Activated CD8-positive, alpha-beta T cell treated with anti-CD3 and anti-CD28 coated beads for 36 hours (primary cell): ENCODE measurements around the gene AP2M1. TPM values are rescaled to one million over a fixed set of nuclear protein-coding genes. Genes with fewer than 3 reads are reported as not detected.
A peak's percentile ranks its signal among the peaks of the same experiment; 100 is the strongest.
"Not testable (repeated sequence)": the region's sequence is repeated elsewhere in the genome, so short reads cannot be mapped to it uniquely, and the experiment has no call there.

Experiments used
- ATAC-seq: fragments of 200-7000 bp; cut with Tn5 transposase; one replicate; pipeline ENCODE4 v1.10.0; 2021; ENCODE audit warnings: mild to moderate bottlenecking, moderate library complexity
- CTCF ChIA-PET: fragments of 350-600 bp; sonication (Branson Sonifier 250); formaldehyde crosslinking; loops from one replicate; lab custom pipeline; 2021; ENCODE audit warnings: antibody characterized with exemption; lab: Charles Lee
- POLR2A ChIA-PET: fragments of 350-600 bp; sonication (Branson Sonifier 250); formaldehyde crosslinking; loops from one replicate; lab custom pipeline; 2021; ENCODE audit warnings: antibody characterized with exemption; lab: Charles Lee
- DNase-seq: peaks from one replicate; pipeline ENCODE4 v3.0.0-alpha.2; 2020
- H3K27ac Mint-ChIP-seq: one replicate; pipeline ENCODE4 v1.8.0; 2021; ENCODE audit warnings: mild to moderate bottlenecking, mixed read lengths
- H3K27me3 Mint-ChIP-seq: one replicate; pipeline ENCODE4 v1.8.0; 2021; ENCODE audit warnings: mixed read lengths
- H3K36me3 Mint-ChIP-seq: one replicate; pipeline ENCODE4 v1.8.0; 2021; ENCODE audit warnings: low read depth, mixed read lengths
- H3K4me1 Mint-ChIP-seq: one replicate; pipeline ENCODE4 v1.8.0; 2021; ENCODE audit warnings: low read depth, mixed read lengths
- H3K4me3 Mint-ChIP-seq: one replicate; pipeline ENCODE4 v1.8.0; 2021; ENCODE audit warnings: mild to moderate bottlenecking, moderate library complexity, mixed read lengths
- H3K9me3 Mint-ChIP-seq: one replicate; pipeline ENCODE4 v1.8.0; 2021; ENCODE audit warnings: mixed read lengths
- intact Hi-C: fragments of 100-400 bp; cut with micrococcal nuclease; formaldehyde crosslinking; loops from one replicate; pipeline ENCODE4 v1.10.0; 2022
- total RNA-seq, 2 experiments: library from RNA; stranded (reverse); gene quantifications; one replicate each; pipeline ENCODE4 v1.2.3, GENCODE V29; 2021
- TF ChIP-seq, protein P1 (sequence below): fragments of 200-600 bp; IDR thresholded peaks from one replicate; pipeline ENCODE4 v1.8.0; 2022; ENCODE audit warnings: antibody characterized with exemption, mild to moderate bottlenecking

Gene AP2M1
- total RNA-seq, 2 experiments from 2014 or later = 211 to 223 TPM

DNA sequence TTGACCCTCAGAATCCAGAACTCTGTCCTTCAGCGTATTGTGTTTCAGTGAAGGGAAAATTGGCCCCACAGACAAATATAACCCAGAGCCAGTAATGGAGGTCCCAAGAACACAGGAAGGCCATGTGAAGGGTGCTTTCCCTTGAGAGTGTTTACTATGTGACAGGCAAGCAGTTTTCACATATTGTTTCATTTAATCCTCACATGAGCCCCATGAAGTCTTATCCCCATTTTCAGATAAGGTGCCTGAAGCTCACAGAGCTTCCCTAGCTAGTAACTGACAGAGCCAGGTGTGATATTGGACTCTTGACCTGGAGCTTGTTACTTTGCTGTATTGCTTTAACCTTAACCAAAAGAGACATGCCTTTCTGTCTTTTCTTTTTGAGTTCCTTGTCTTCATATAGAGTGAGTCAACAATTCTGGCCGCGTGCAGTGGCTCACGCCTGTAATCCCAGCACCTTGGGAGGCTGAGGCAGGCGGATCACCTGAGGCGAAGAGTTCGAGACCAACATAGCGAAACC, 28.8 kb upstream of the AP2M1 start:
- H3K4me3 Mint-ChIP-seq = no peak overlapping the region
- H3K27ac Mint-ChIP-seq = no peak overlapping the region
- DNase-seq (no peak), ATAC-seq (no peak)
- H3K9me3 Mint-ChIP-seq = no peaks in the 10 kb centered on the region
- TF ChIP-seq, protein P1, sequence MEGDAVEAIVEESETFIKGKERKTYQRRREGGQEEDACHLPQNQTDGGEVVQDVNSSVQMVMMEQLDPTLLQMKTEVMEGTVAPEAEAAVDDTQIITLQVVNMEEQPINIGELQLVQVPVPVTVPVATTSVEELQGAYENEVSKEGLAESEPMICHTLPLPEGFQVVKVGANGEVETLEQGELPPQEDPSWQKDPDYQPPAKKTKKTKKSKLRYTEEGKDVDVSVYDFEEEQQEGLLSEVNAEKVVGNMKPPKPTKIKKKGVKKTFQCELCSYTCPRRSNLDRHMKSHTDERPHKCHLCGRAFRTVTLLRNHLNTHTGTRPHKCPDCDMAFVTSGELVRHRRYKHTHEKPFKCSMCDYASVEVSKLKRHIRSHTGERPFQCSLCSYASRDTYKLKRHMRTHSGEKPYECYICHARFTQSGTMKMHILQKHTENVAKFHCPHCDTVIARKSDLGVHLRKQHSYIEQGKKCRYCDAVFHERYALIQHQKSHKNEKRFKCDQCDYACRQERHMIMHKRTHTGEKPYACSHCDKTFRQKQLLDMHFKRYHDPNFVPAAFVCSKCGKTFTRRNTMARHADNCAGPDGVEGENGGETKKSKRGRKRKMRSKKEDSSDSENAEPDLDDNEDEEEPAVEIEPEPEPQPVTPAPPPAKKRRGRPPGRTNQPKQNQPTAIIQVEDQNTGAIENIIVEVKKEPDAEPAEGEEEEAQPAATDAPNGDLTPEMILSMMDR = no peak
- no peaks in the 10 kb centered on the region for H3K27me3 Mint-ChIP-seq
- POLR2A ChIA-PET = interaction anchor here (1.1 to 4.2 kb wide), 4 partner anchors 9 to 43 kb away, joined by 3 to 40 read pairs (median 7); partner anchors contain the start of genes DVL3 and EIF2B5
- no peaks in the 10 kb centered on the region for H3K4me1 Mint-ChIP-seq
- peaks cover 31% of the 10 kb centered on the region for H3K36me3 Mint-ChIP-seq
- intact Hi-C loops = no loop called here
- CTCF ChIA-PET = interaction anchor here (1.1 to 2.2 kb wide), 7 partner anchors 9 to 143 kb away, joined by 3 to 12 read pairs (median 6); partner anchors contain the start of genes DVL3 and EEF1AKMT4

- H3K27me3 Mint-ChIP-seq = no peaks in the 10 kb centered on the region
- intact Hi-C loops = no loop called here
- ATAC-seq = no peak
- TF ChIP-seq, protein P1 = no peak
- POLR2A ChIA-PET = interaction anchor here (0.7 to 2.3 kb wide), 2 partner anchors 8 to 12 kb away, joined by 3 to 8 read pairs; partner anchors contain the start of gene EIF2B5
- peaks cover 10% of the 10 kb centered on the region for H3K36me3 Mint-ChIP-seq
- H3K9me3 Mint-ChIP-seq = no peaks in the 10 kb centered on the region
- no peaks in the 10 kb centered on the region for H3K4me1 Mint-ChIP-seq
- CTCF ChIA-PET = interaction anchor here (0.9 kb wide), 1 partner anchor 13 kb away, joined by 3 read pairs; the partner anchor contains the start of gene EIF2B5
- H3K27ac Mint-ChIP-seq = no peak overlapping the region
- no peak overlapping the region for H3K4me3 Mint-ChIP-seq
- no peak for DNase-seq
Measured at GRCh38 chr3:184148076-184148475, 26.6 kb upstream of the AP2M1 start.

DNA sequence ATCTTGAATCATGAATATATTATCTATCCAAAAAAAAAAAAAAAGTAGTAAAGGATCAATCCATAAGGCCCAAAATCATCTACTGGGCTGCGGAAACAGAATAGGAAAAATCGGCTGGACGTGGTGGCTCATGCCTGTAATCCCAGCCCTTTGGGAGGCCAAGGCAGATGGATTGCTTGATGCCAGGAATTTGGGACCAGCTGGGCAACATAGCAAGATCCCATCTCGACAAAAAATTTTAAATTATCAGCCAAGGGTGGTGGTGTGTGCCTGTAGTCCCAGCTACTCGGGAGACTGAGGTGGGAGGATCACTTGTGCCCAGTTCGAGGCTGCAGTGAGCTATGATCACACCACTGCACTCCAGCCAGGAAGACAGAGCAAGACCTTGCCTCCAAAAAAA, 25.5 kb upstream of the AP2M1 start:
- no peak overlapping the region for H3K27ac Mint-ChIP-seq
- H3K27me3 Mint-ChIP-seq = no peaks in the 10 kb centered on the region
- CTCF ChIA-PET = interaction anchor here (1.2 kb wide), 1 partner anchor 101 kb away, joined by 3 read pairs; the partner anchor contains the start of gene EEF1AKMT4
- POLR2A ChIA-PET = interaction anchor here (2.3 kb wide), 1 partner anchor 13 kb away, joined by 8 read pairs; the partner anchor contains the start of gene EIF2B5
- peaks cover 10% of the 10 kb centered on the region for H3K36me3 Mint-ChIP-seq
- ATAC-seq (no peak), DNase-seq (no peak)
- TF ChIP-seq, protein P1 = no peak
- no peaks in the 10 kb centered on the region for H3K4me1 Mint-ChIP-seq
- intact Hi-C loops = no loop called here
- no peaks in the 10 kb centered on the region for H3K9me3 Mint-ChIP-seq
- H3K4me3 Mint-ChIP-seq = no peak overlapping the region

DNA sequence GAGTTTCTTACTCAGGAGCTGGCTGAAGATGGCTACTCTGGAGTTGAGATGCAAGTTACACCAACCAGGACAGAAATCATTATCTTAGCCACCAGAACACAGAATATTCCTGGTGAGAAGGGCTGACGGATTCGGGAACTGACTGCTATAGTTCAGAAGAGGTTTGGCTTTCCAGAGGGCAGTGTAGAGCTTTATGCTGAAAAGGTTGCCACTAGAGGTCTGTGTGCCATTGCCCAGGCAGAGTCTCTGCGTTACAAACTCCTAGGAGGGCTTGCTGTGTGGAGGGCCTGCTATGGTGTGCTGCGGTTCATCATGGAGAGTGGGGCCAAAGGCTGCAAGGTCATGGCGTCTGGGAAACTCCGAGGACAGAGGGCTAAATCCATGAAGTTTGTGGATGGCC, 24.9 kb upstream of the AP2M1 start:
- H3K36me3 Mint-ChIP-seq, intact Hi-C loops, ATAC-seq, H3K27ac Mint-ChIP-seq, H3K9me3 Mint-ChIP-seq, H3K4me3 Mint-ChIP-seq, H3K27me3 Mint-ChIP-seq, H3K4me1 Mint-ChIP-seq, DNase-seq: not testable (repeated sequence)
- CTCF ChIA-PET = interaction anchor here (1.2 kb wide), 1 partner anchor 100 kb away, joined by 3 read pairs; the partner anchor contains the start of gene EEF1AKMT4
- POLR2A ChIA-PET = interaction anchor here (2.3 kb wide), 1 partner anchor 14 kb away, joined by 8 read pairs; the partner anchor contains the start of gene EIF2B5

DNA sequence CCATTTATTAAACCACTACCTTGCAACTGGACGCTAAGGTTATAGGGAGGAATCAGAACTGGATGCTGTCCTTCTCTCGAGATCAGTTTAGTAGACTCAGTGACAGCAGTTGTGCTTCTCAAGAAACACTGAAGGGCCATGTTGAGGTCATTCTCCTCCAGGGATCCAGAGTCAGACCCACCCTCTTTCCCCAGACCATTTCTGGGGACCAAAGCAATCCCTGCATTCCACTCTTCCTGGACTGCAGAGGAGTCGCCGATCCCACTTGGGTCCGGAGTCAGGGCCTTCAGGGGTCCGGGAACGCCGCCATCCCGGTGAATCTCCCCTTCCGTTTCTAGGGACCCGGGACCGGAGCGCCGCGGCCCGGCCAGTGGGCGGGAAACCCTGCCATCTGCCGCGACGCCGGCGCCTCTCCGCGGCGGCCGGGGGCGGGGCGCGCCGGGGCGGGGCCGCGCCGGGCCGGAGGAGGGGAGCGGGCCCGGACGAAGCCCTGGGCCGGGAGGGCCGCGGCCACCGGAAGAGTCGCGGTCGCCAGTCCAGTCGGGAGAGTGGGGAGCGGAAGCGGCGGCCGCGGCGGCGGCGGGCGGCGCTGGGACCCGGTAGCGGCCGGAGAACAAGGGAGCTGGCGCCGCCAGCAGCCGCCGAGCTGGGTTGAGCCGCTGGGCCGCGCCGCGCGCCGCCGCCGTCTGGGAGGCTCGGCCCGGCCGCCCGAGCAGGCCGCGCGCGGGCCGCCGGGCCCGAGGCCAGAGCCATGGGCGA, 19.6 kb upstream of the AP2M1 start, which contains the start of gene DVL3:
Gene DVL3, plus strand, starts transcription at position 493 of the 759 bp plus-strand sequence. Its CDS starts 259 bp downstream, at position 752.
- ATAC-seq = peak; percentile 74
- Mint-ChIP-seq H3K27me3 (no peaks in the 10 kb centered on the region), H3K36me3 (peaks cover 4% of the 10 kb centered on the region), H3K27ac (peak within 1 kb of the TSS; percentile 82), H3K4me1 (peaks cover 16% of the 10 kb centered on the region), H3K4me3 (peak within 1 kb of the TSS; percentile 96), H3K9me3 (no peaks in the 10 kb centered on the region)
- peak; percentile 38 for DNase-seq
- intact Hi-C loops = no loop called here
- POLR2A ChIA-PET = interaction anchor here (0.7 to 1.8 kb wide), 4 partner anchors 10 to 19 kb away, joined by 3 to 10 read pairs (median 4); no protein-coding TSS in a partner anchor
- TF ChIP-seq, protein P1 = no peak
- CTCF ChIA-PET = interaction anchor here (0.9 to 1.5 kb wide), 3 partner anchors 10 to 73 kb away, joined by 3 to 5 read pairs (median 3); partner anchors contain the start of gene AP2M1
